Fibroblast of skin of left quadriceps (primary cell): ENCODE results near the gene CPNE4.
"Not testable (repeated sequence)": the region's sequence is repeated elsewhere in the genome, so short reads cannot be mapped to it uniquely, and the experiment has no call there.

ENCODE experiments used
- DNase-seq, 2 experiments: peaks; one replicate each; pipeline ENCODE4 v3.0.0-alpha.2; 2013; ENCODE audit warnings: low read depth in 2 of 2

CPNE4 gene

GRCh38 chr3:132034486-132035464, at the start of gene CPNE4:
Gene CPNE4 (minus strand): TSS chr3:132035014.
- DNase-seq: peak; percentile 41 to 44

GRCh38 chr3:132083583-132084279, 48.9 kb upstream of the CPNE4 start:
- DNase-seq: no peak

- no peak for DNase-seq
These were observed 48.3 kb upstream of the CPNE4 start for GRCh38 chr3:132083159-132083558.

GRCh38 chr3:132079147-132079546, 44.3 kb upstream of the CPNE4 start:
- DNase-seq: no peak

GRCh38 chr3:132073771-132074170, 39.0 kb upstream of the CPNE4 start:
- DNase-seq: no peak

- DNase-seq: no peak
These were observed 36.2 kb upstream of the CPNE4 start for GRCh38 chr3:132071043-132071442.

GRCh38 chr3:132064114-132064513, 29.3 kb upstream of the CPNE4 start:
- DNase-seq: no peak

- no peak for DNase-seq
These were observed 27.7 kb upstream of the CPNE4 start for GRCh38 chr3:132062535-132062934.

GRCh38 chr3:132055872-132056271, 21.1 kb upstream of the CPNE4 start:
- DNase-seq: no peak

GRCh38 chr3:132047209-132047608, 12.4 kb upstream of the CPNE4 start:
- no peak for DNase-seq

GRCh38 chr3:132044874-132045273, 10.1 kb upstream of the CPNE4 start:
- not testable (repeated sequence) for DNase-seq

- DNase-seq: no peak
These were observed 7.9 kb upstream of the CPNE4 start for GRCh38 chr3:132042681-132043080.

GRCh38 chr3:132038198-132038825, 3.5 kb upstream of the CPNE4 start:
- DNase-seq: no peak

GRCh38 chr3:132037581-132037980, 2.8 kb upstream of the CPNE4 start:
- no peak for DNase-seq

- no peak for DNase-seq
These were observed 2.2 kb upstream of the CPNE4 start for GRCh38 chr3:132037056-132037455.

GRCh38 chr3:132034097-132034485, 723 bp downstream of the CPNE4 start:
- no peak for DNase-seq

GRCh38 chr3:132033471-132033870, 1.3 kb downstream of the CPNE4 start:
- no peak for DNase-seq

- DNase-seq: no peak
These were observed 1.9 kb downstream of the CPNE4 start for GRCh38 chr3:132032959-132033358.

GRCh38 chr3:132029182-132029902, 5.5 kb downstream of the CPNE4 start:
- DNase-seq: peak; percentile 46

GRCh38 chr3:132022914-132023313, 11.9 kb downstream of the CPNE4 start:
- no peak for DNase-seq

- DNase-seq: no peak
These were observed 14.8 kb downstream of the CPNE4 start for GRCh38 chr3:132020058-132020457.

- DNase-seq: no peak
These were observed 17.7 kb downstream of the CPNE4 start for GRCh38 chr3:132017137-132017536.
